GM10248 (cell line): ENCODE results near the gene NPAS2.

ENCODE experiments used
- CTCF ChIA-PET: fragments of 300-600 bp; sonication (Branson Sonifier 250); formaldehyde crosslinking; extraction: SDS; loops from one replicate; lab custom pipeline; 2021; ENCODE audit warnings: antibody characterized with exemption; lab: Yijun Ruan, JAX
- POLR2A ChIA-PET: fragments of 350-650 bp; sonication (Branson Sonifier 250); formaldehyde crosslinking; extraction: SDS; loops from one replicate; lab custom pipeline; 2020; ENCODE audit warnings: antibody characterized with exemption; lab: Yijun Ruan, JAX
- DNase-seq: peaks from one replicate; pipeline ENCODE4 v3.0.0; 2012; ENCODE audit errors: extremely low spot score
- CTCF ChIP-seq: IDR thresholded peaks from 2 replicates; pipeline ENCODE4 v1.5.1; 2012; ENCODE audit warnings: mild to moderate bottlenecking, low read depth; ENCODE audit errors: extremely low read depth, missing control alignments, control extremely low read depth

Gene NPAS2

GRCh38 chr2:100924520-100925451 is 104.8 kb downstream of the NPAS2 start:
- peak; percentile 58 for DNase-seq
- CTCF ChIA-PET = interaction anchor here (1.3 to 2.7 kb wide), 2 partner anchors 10 to 12 kb away, joined by 5 to 7 read pairs; no protein-coding TSS in a partner anchor
- no peak for TF ChIP-seq CTCF
- POLR2A ChIA-PET = interaction anchor here (0.6 kb wide), 1 partner anchor 355 kb away, joined by 5 read pairs; no protein-coding TSS in a partner anchor

GRCh38 chr2:100928235-100928634 is 108.3 kb downstream of the NPAS2 start:
- POLR2A ChIA-PET = no interaction called here
- TF ChIP-seq CTCF = no peak
- CTCF ChIA-PET = interaction anchor here (1.9 kb wide), 1 partner anchor 16 kb away, joined by 5 read pairs; no protein-coding TSS in a partner anchor
- no peak for DNase-seq

- TF ChIP-seq CTCF = no peak
- ChIA-PET CTCF (interaction anchor here (1.0 to 1.9 kb wide), 5 partner anchors 10 to 47 kb away, joined by 3 to 5 read pairs (median 4); no protein-coding TSS in a partner anchor), POLR2A (no interaction called here)
- no peak for DNase-seq
Measured at GRCh38 chr2:100929147-100929546, 109.2 kb downstream of the NPAS2 start.

GRCh38 chr2:100934504-100935371 is 114.8 kb downstream of the NPAS2 start:
- ChIA-PET POLR2A (no interaction called here), CTCF (interaction anchor here (1.1 kb wide), 1 partner anchor 204 kb away, joined by 4 read pairs; no protein-coding TSS in a partner anchor)
- no peak for TF ChIP-seq CTCF
- no peak for DNase-seq

- CTCF ChIA-PET = interaction anchor here (1.1 kb wide), 1 partner anchor 205 kb away, joined by 4 read pairs; no protein-coding TSS in a partner anchor
- TF ChIP-seq CTCF = no peak
- no peak for DNase-seq
- POLR2A ChIA-PET = no interaction called here
Measured at GRCh38 chr2:100935372-100935752, 115.4 kb downstream of the NPAS2 start.
